ENCODE data around the gene CPSF3. TPM values are rescaled to one million over a fixed set of nuclear protein-coding genes. Genes with fewer than 3 reads are reported as not detected.

CPSF3 gene
- polyA plus RNA-seq, 1 experiment: 48.6 TPM

DNA sequence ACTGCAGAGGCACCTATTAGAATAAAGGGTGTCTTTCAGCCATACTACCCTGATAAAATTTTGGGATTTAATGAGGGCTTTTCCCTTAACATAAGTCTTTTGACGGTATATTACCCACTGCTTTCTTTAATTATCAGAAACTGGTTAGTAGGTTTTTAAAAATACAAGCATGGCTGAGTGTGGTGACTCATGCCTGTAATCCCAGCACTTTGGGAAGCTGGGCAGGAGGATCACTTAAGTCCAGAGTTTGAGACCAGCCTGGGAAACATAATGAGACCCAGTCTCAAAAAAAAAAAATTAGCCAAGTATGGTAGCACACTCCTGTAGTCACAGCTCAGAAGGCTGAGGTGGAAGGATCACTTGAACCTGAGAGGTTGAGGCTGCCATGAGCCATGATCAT lies 16.1 kb downstream of the CPSF3 start:
- ChIA-PET POLR2A (no interaction called here), CTCF (interaction anchor here (1.0 kb wide), 1 partner anchor 298 kb away, joined by 5 read pairs; no protein-coding TSS in a partner anchor)
- Histone ChIP-seq H3K27me3 (ENCODE audit: control insufficient read depth, insufficient read depth, low read length) (no peaks in the 10 kb centered on the region), H3K9me3 (ENCODE audit: control insufficient read depth, insufficient read depth, low read length) (no peaks in the 10 kb centered on the region), H3K27ac (ENCODE audit: low read depth, low read length) (peak overlapping the region; percentile 90), H3K4me3 (ENCODE audit: low read depth, low read length) (no peak overlapping the region)
- TF ChIP-seq, protein P1, sequence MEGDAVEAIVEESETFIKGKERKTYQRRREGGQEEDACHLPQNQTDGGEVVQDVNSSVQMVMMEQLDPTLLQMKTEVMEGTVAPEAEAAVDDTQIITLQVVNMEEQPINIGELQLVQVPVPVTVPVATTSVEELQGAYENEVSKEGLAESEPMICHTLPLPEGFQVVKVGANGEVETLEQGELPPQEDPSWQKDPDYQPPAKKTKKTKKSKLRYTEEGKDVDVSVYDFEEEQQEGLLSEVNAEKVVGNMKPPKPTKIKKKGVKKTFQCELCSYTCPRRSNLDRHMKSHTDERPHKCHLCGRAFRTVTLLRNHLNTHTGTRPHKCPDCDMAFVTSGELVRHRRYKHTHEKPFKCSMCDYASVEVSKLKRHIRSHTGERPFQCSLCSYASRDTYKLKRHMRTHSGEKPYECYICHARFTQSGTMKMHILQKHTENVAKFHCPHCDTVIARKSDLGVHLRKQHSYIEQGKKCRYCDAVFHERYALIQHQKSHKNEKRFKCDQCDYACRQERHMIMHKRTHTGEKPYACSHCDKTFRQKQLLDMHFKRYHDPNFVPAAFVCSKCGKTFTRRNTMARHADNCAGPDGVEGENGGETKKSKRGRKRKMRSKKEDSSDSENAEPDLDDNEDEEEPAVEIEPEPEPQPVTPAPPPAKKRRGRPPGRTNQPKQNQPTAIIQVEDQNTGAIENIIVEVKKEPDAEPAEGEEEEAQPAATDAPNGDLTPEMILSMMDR (IDR thresholded peaks at IDR 0.05; ENCODE audit: low read depth, low read length): no peak
- DNase-seq (ENCODE audit: low read depth, low spot score): no peak

DNA sequence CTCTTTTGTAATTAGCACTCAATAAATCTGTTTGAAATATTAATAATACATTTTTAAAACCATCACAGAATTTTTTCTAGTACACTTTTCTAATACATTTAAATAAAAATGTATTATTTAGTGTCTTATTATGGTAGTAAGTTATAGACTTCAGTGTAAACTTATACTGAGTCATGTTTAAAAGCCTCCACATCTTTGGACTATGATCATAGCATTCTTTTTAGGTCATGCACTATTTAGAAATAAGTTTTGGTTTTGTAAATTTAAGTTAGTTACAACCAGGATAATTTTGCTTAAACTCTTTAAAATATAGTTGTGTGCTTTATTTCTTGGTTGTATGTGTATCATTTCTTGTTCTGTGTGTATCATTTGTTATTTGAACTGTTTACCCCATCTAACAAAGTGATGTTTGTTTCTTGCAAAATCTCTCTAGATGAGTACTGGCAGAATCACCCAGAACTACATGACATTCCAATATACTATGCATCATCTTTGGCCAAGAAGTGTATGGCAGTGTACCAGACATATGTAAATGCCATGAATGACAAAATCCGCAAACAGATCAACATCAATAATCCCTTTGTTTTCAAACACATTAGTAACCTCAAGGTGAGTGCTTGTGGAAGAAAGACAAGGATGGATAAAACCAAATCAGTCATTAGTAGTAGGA lies 16.7 kb downstream of the CPSF3 start:
- H3K4me3 ChIP-seq (ENCODE audit: low read depth, low read length): no peak overlapping the region
- POLR2A ChIA-PET: interaction anchor here (1.9 kb wide), 1 partner anchor 17 kb away, joined by 9 read pairs; the partner anchor contains the start of genes CPSF3 and ITGB1BP1

DNA sequence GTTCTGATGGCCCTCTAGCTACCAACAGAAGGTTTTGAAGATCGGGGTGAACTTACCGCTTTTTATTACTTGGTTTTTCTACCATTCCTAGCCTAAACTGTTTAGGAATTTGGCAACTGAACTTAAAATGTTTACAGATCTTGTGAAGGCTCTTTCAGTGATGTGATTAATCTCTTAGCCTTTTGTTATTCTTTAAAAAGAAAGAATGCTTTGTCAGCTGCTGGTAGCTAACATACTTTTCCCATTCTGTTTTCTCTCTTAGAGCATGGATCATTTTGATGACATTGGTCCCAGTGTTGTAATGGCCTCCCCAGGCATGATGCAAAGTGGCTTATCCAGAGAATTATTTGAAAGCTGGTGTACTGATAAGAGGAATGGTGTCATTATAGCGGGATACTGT lies 18.1 kb downstream of the CPSF3 start:
- CTCF ChIA-PET: interaction anchor here (1.0 kb wide), 1 partner anchor 60 kb away, joined by 4 read pairs; no protein-coding TSS in a partner anchor
- Histone ChIP-seq H3K27ac (ENCODE audit: low read depth, low read length) (no peak overlapping the region), H3K27me3 (ENCODE audit: control insufficient read depth, insufficient read depth, low read length) (no peaks in the 10 kb centered on the region), H3K9me3 (ENCODE audit: control insufficient read depth, insufficient read depth, low read length) (no peaks in the 10 kb centered on the region), H3K4me3 (ENCODE audit: low read depth, low read length) (no peak overlapping the region)
- TF ChIP-seq, protein P1 (IDR thresholded peaks at IDR 0.05; ENCODE audit: low read depth, low read length): no peak
- POLR2A ChIA-PET: interaction anchor here (1.9 kb wide), 1 partner anchor 19 kb away, joined by 9 read pairs; the partner anchor contains the start of genes CPSF3 and ITGB1BP1
- no peak for DNase-seq (ENCODE audit: low read depth, low spot score)

More for the DNA sequence above, 16.7 kb downstream of the CPSF3 start:
- DNase-seq (ENCODE audit: low read depth, low spot score): peak; percentile 47
- CTCF ChIA-PET: no interaction called here
- H3K27ac ChIP-seq (ENCODE audit: low read depth, low read length): peak overlapping the region; percentile 90
- TF ChIP-seq, protein P1 (IDR thresholded peaks at IDR 0.05; ENCODE audit: low read depth, low read length): no peak
- H3K9me3 ChIP-seq (ENCODE audit: control insufficient read depth, insufficient read depth, low read length): no peaks in the 10 kb centered on the region
- H3K27me3 ChIP-seq (ENCODE audit: control insufficient read depth, insufficient read depth, low read length): no peaks in the 10 kb centered on the region

DNA sequence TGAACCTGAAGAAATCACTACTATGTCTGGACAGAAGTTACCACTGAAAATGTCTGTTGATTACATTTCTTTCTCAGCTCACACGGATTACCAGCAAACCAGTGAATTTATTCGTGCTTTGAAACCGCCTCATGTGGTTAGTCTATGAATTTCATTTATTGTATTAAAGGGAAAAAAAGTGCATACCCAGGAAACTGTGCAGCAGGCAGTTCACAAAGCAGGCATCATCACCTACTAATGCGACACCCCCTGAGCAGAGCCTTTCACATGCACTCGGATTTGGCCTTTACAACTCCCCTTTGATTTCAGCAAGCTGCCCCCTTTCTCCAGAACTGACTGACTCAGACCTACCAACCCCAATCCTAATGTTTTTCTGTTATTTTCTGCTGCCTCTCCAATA lies 20.1 kb downstream of the CPSF3 start:
- ChIA-PET POLR2A (no interaction called here), CTCF (no interaction called here)
- H3K27ac ChIP-seq (ENCODE audit: low read depth, low read length): no peak overlapping the region
- H3K4me3 ChIP-seq (ENCODE audit: low read depth, low read length): no peak overlapping the region
- H3K9me3 ChIP-seq (ENCODE audit: control insufficient read depth, insufficient read depth, low read length): no peaks in the 10 kb centered on the region
- no peak for DNase-seq (ENCODE audit: low read depth, low spot score)
- TF ChIP-seq, protein P1 (IDR thresholded peaks at IDR 0.05; ENCODE audit: low read depth, low read length): no peak
- no peaks in the 10 kb centered on the region for H3K27me3 ChIP-seq (ENCODE audit: control insufficient read depth, insufficient read depth, low read length)

- CTCF ChIA-PET: no interaction called here
- Histone ChIP-seq H3K27me3 (ENCODE audit: control insufficient read depth, insufficient read depth, low read length) (no peaks in the 10 kb centered on the region), H3K27ac (ENCODE audit: low read depth, low read length) (no peak overlapping the region), H3K9me3 (ENCODE audit: control insufficient read depth, insufficient read depth, low read length) (no peaks in the 10 kb centered on the region), H3K4me3 (ENCODE audit: low read depth, low read length) (no peak overlapping the region)
- DNase-seq (ENCODE audit: low read depth, low spot score): no peak
- TF ChIP-seq, protein P1 (IDR thresholded peaks at IDR 0.05; ENCODE audit: low read depth, low read length): no peak
- POLR2A ChIA-PET: no interaction called here
These were observed 21.6 kb downstream of the CPSF3 start for GRCh38 chr2:9445089-9445488.
